H1 (cell line): ENCODE data around the gene TIAL1. TPM values are rescaled to one million over a fixed set of nuclear protein-coding genes. Genes with fewer than 3 reads are reported as not detected.

Experiments used
- CTCF ChIA-PET: fragments of 300-600 bp; sonication (Branson Sonifier 250); formaldehyde crosslinking; loops from one replicate; lab custom pipeline; 2021; ENCODE audit not compliant: partially characterized antibody; lab: Charles Lee
- POLR2A ChIA-PET: fragments of 300-600 bp; sonication (Branson Sonifier 250); formaldehyde crosslinking; loops from one replicate; lab custom pipeline; 2021; ENCODE audit warnings: inconsistent platforms; ENCODE audit not compliant: partially characterized antibody; lab: Charles Lee
- DNase-seq, 2 experiments: peaks; one replicate each; pipeline versions ENCODE4 v3.0.0 to v3.0.0-alpha.2; 2010 to 2022; ENCODE audit warnings: low spot score in 2 of 2, low read depth in 1 of 2, mixed read lengths in 1 of 2
- FAIRE-seq: peaks from 2 replicates; lab custom pipeline; 2011; peaks lifted over from hg19 to GRCh38; lab: Jason Lieb, UNC
- H2AFZ ChIP-seq: 2 replicates; pipeline ENCODE4 v1.8.1; 2012; ENCODE audit warnings: low read length, inconsistent platforms
- H2AK5ac ChIP-seq: 2 replicates; pipeline ENCODE4 v1.6.1; 2013; ENCODE audit warnings: low read depth, low read length
- H2BK120ac ChIP-seq: replicated peaks from 2 replicates; pipeline ENCODE3; 2013; ENCODE audit warnings: low read depth, low read length, inconsistent platforms
- H2BK12ac ChIP-seq: 2 replicates; pipeline ENCODE4 v1.6.1; 2013; ENCODE audit warnings: low read depth, low read length
- H2BK15ac ChIP-seq: 2 replicates; pipeline ENCODE4 v1.6.1; 2013; ENCODE audit warnings: low read length
- H2BK20ac ChIP-seq: 2 replicates; pipeline ENCODE4 v1.6.1; 2013; ENCODE audit warnings: low read length
- H2BK5ac ChIP-seq: 2 replicates; pipeline ENCODE4 v1.6.1; 2013; ENCODE audit warnings: low read depth, low read length
- H3K14ac ChIP-seq: 2 replicates; pipeline ENCODE4 v1.6.1; 2013; ENCODE audit warnings: inconsistent platforms; ENCODE audit not compliant: insufficient read length
- H3K18ac ChIP-seq: 2 replicates; pipeline ENCODE4 v1.6.1; 2013; ENCODE audit warnings: low read length; ENCODE audit errors: extremely low read depth
- H3K23ac ChIP-seq: 2 replicates; pipeline ENCODE4 v1.6.1; 2013; ENCODE audit warnings: inconsistent platforms; ENCODE audit not compliant: insufficient read length
- H3K23me2 ChIP-seq: 2 replicates; pipeline ENCODE4 v1.6.1; 2013; ENCODE audit warnings: low read depth, low read length
- H3K27ac ChIP-seq: 2 replicates; pipeline ENCODE4 v1.6.1; 2011; ENCODE audit warnings: low read depth, low read length, inconsistent platforms
- H3K27me3 ChIP-seq, 4 experiments: replicated peaks in 1 of 4; 1 replicate in 1 of 4; 2 replicates in 3 of 4; pipeline versions ENCODE4 v1.6.1 to v1.8.1; 2011 to 2013; ENCODE audit warnings: low read length in 3 of 4, mild to moderate bottlenecking in 3 of 4, inconsistent platforms in 2 of 4, mixed read lengths in 2 of 4, moderate library complexity in 1 of 4; ENCODE audit not compliant: control insufficient read depth in 3 of 4, insufficient read depth in 3 of 4; ENCODE audit errors: extremely low read depth in 1 of 4
- H3K36me3 ChIP-seq, 4 experiments: 2 replicates each; pipeline versions ENCODE4 v1.6.1 to v1.8.1; 2011 to 2013; ENCODE audit warnings: mild to moderate bottlenecking in 4 of 4, low read length in 3 of 4, moderate library complexity in 2 of 4, control low read depth in 1 of 4, inconsistent platforms in 1 of 4; ENCODE audit not compliant: insufficient read depth in 4 of 4, control insufficient read depth in 2 of 4
- H3K4ac ChIP-seq: replicated peaks from 2 replicates; pipeline ENCODE3; 2013; ENCODE audit warnings: low read length, low read depth, mixed read lengths, inconsistent platforms; ENCODE audit not compliant: insufficient read length
- H3K4me1 ChIP-seq, 4 experiments: replicated peaks in 1 of 4; 1 replicate in 1 of 4; 2 replicates in 3 of 4; pipeline versions ENCODE4 v1.6.1 to v1.8.1; 2011 to 2013; ENCODE audit warnings: low read length in 3 of 4, inconsistent platforms in 2 of 4, mixed read lengths in 1 of 4; ENCODE audit not compliant: insufficient read depth in 4 of 4, control insufficient read depth in 3 of 4
- H3K4me2 ChIP-seq, 2 experiments: 2 replicates each; pipeline versions ENCODE4 v1.6.1 to v1.8.1; 2011 to 2013; ENCODE audit warnings: low read depth in 2 of 2, low read length in 2 of 2, control low read depth in 1 of 2, inconsistent platforms in 1 of 2, mild to moderate bottlenecking in 1 of 2; ENCODE audit not compliant: insufficient read depth in 1 of 2
- H3K4me3 ChIP-seq, 4 experiments: fragments of 200-600, 300-600 bp in 1 of 4; sonication (generic), shearing (Covaris generic), sonication (Bioruptor Twin) in 1 of 4; 2 replicates each; pipeline versions ENCODE4 v1.5.1 to v1.8.1; 2011 to 2016; ENCODE audit warnings: low read length in 4 of 4, low read depth in 3 of 4, control low read depth in 2 of 4, inconsistent platforms in 2 of 4, mild to moderate bottlenecking in 2 of 4, mixed read lengths in 1 of 4, moderate library complexity in 1 of 4; ENCODE audit not compliant: insufficient read depth in 2 of 4; ENCODE audit errors: extremely low read depth in 1 of 4
- H3K56ac ChIP-seq: replicated peaks from 2 replicates; pipeline ENCODE3; 2013; ENCODE audit warnings: low read depth, mild to moderate bottlenecking, mixed read lengths, low read length, inconsistent platforms; ENCODE audit not compliant: insufficient read length
- H3K79me1 ChIP-seq: 2 replicates; pipeline ENCODE4 v1.6.1; 2013; ENCODE audit warnings: low read depth, low read length, control low read depth
- H3K79me2 ChIP-seq, 2 experiments: 2 replicates each; pipeline versions ENCODE4 v1.6.1 to v1.8.1; 2012 to 2013; ENCODE audit warnings: low read length in 2 of 2, mild to moderate bottlenecking in 2 of 2, inconsistent platforms in 1 of 2; ENCODE audit not compliant: insufficient read depth in 2 of 2, control insufficient read depth in 1 of 2
- H3K9ac ChIP-seq, 4 experiments: replicated peaks in 1 of 4; 1 replicate in 1 of 4; 2 replicates in 3 of 4; pipeline versions ENCODE4 v1.6.1 to v1.8.1; 2011 to 2013; ENCODE audit warnings: low read depth in 3 of 4, low read length in 3 of 4, control low read depth in 2 of 4, mild to moderate bottlenecking in 2 of 4, moderate library complexity in 2 of 4, inconsistent platforms in 1 of 4; ENCODE audit errors: extremely low read depth in 1 of 4
- H3K9me3 ChIP-seq, 2 experiments: 2 replicates each; pipeline versions ENCODE4 v1.6.1 to v1.8.1; 2012 to 2013; ENCODE audit warnings: mild to moderate bottlenecking in 2 of 2, moderate library complexity in 2 of 2, control low read depth in 1 of 2, inconsistent platforms in 1 of 2, low read depth in 1 of 2, low read length in 1 of 2, mixed read lengths in 1 of 2; ENCODE audit not compliant: insufficient read depth in 2 of 2
- H4K20me1 ChIP-seq, 2 experiments: replicated peaks in 1 of 2; 2 replicates each; pipeline versions ENCODE3 to v1.8.1; 2011 to 2013; ENCODE audit warnings: inconsistent platforms in 2 of 2, low read length in 2 of 2, mild to moderate bottlenecking in 1 of 2; ENCODE audit not compliant: insufficient read depth in 2 of 2, control insufficient read depth in 1 of 2
- H4K5ac ChIP-seq: 2 replicates; pipeline ENCODE4 v1.6.1; 2013; ENCODE audit warnings: low read length, low read depth, mixed read lengths, inconsistent platforms; ENCODE audit not compliant: insufficient read length
- H4K8ac ChIP-seq: 2 replicates; pipeline ENCODE4 v1.8.0; 2013; ENCODE audit warnings: mild to moderate bottlenecking, moderate library complexity, low read length, inconsistent platforms; ENCODE audit not compliant: insufficient read depth; ENCODE audit errors: extremely low read depth
- H4K91ac ChIP-seq: replicated peaks from 2 replicates; pipeline ENCODE3; 2013; ENCODE audit warnings: low read length, mixed read lengths, inconsistent platforms; ENCODE audit not compliant: insufficient read length
- BACH1 ChIP-seq: IDR thresholded peaks from 2 replicates; pipeline ENCODE4 v1.6.1; 2012; ENCODE audit warnings: low read length, improper control_type of control experiment
- CBX8 ChIP-seq: fragments of 300-800, 300-1000 bp; sonication (generic); IDR thresholded peaks from 2 replicates; pipeline ENCODE4 v1.7.1; 2016; ENCODE audit warnings: low read depth, low read length, borderline replicate concordance
- CTBP2 ChIP-seq: IDR thresholded peaks from 2 replicates; pipeline ENCODE4 v1.7.0; 2011; ENCODE audit warnings: borderline replicate concordance, mild to moderate bottlenecking, moderate library complexity, mixed read lengths, low read length; ENCODE audit not compliant: insufficient read depth, insufficient read length
- GABPA ChIP-seq: IDR thresholded peaks from 2 replicates; pipeline ENCODE4 v1.6.1; 2011; ENCODE audit warnings: mild to moderate bottlenecking, low read length, moderate library complexity, borderline replicate concordance; ENCODE audit not compliant: insufficient read depth
- KDM4A ChIP-seq: IDR thresholded peaks from one replicate; pipeline ENCODE4 v1.7.1; 2012; ENCODE audit warnings: low read depth, mild to moderate bottlenecking, moderate library complexity, low read length, inconsistent platforms; ENCODE audit not compliant: severe bottlenecking
- MAX ChIP-seq: IDR thresholded peaks from 2 replicates; pipeline ENCODE4 v1.6.1; 2012; ENCODE audit warnings: inconsistent platforms
- SUZ12 ChIP-seq: fragments of 200-600 bp; sonication (generic); IDR thresholded peaks from 2 replicates; pipeline ENCODE4 v1.6.1; 2012; ENCODE audit warnings: mild to moderate bottlenecking, inconsistent platforms, low read length, moderate library complexity, mixed read lengths
- WGBS, 2 experiments: shearing (Covaris generic) in 1 of 2; methylation state at CpG; one replicate each; pipeline versions ENCODE4 v1.1.6 to v1.1.7; 2013 to 2015; ENCODE audit warnings: low lambda C conversion rate in 2 of 2, mixed read lengths in 2 of 2, inconsistent platforms in 1 of 2, low coverage in 1 of 2, missing lambda C conversion rate in 1 of 2; ENCODE audit not compliant: insufficient replicate concordance in 2 of 2, insufficient coverage in 1 of 2, insufficient read length in 1 of 2; ENCODE audit errors: extremely low coverage in 1 of 2, missing lambda C conversion rate in 1 of 2; 5-methylcytosine and 5-hydroxymethylcytosine counted together
- polyA plus RNA-seq, 7 experiments: library from polyadenylated mRNA; depleted of rRNA in 3 of 7; stranded (reverse) in 5 of 7; unstranded in 2 of 7; fragments of >200 nt in 5 of 7; fragments of 200-250 nt in 2 of 7; gene quantifications; 1 replicate in 5 of 7; 2 replicates in 1 of 7; 4 replicates in 1 of 7; pipeline versions ENCODE4 v1.2.1 to v1.2.3, GENCODE V29; 2011 to 2013; ENCODE audit warnings: missing spikeins in 2 of 7, mixed read lengths in 2 of 7
- total RNA-seq: library from RNA; stranded (reverse); fragmentation: NEBNext Ultra II Directional; extraction: Animal tissue kit (Norgen Biotek cat#: 25700); gene quantifications from 2 replicates; pipeline ENCODE4 v1.2.1, GENCODE V29; 2021

The TIAL1 gene
- total and polyA plus RNA-seq, 2 of the 8 experiments (the other 6 are each of a cell fraction or from before 2014, with no cell fraction given): 50.4 to 166 TPM

GRCh38 chr10:119562097-119562496, 34.7 kb downstream of the TIAL1 start:
- Histone ChIP-seq H3K4me2 (no peak overlapping the region), H2BK120ac (no peak overlapping the region), H2BK15ac (no peak overlapping the region), H2BK20ac (no peak overlapping the region), H3K4ac (no peak overlapping the region), H3K14ac (no peak overlapping the region), H3K27me3 (no peaks in the 10 kb centered on the region), H3K9ac (no peak overlapping the region), H3K4me1 (no peaks in the 10 kb centered on the region), H3K79me2 (no peaks in the 10 kb centered on the region), H4K20me1 (no peaks in the 10 kb centered on the region), H3K23me2 (no peaks in the 10 kb centered on the region), H3K18ac (no peak overlapping the region), H2AK5ac (no peak overlapping the region), H3K27ac (no peak overlapping the region), H3K4me3 (no peak overlapping the region), H3K56ac (no peak overlapping the region), H4K5ac (no peak overlapping the region), H3K9me3 (peaks cover 0 to 8% of the 10 kb centered on the region in 2 experiments; a peak in 1 of 4 replicates), H3K79me1 (no peaks in the 10 kb centered on the region), H3K36me3 (no peaks in the 10 kb centered on the region), H4K8ac (no peak overlapping the region), H2AFZ (no peak overlapping the region), H3K23ac (no peak overlapping the region), H2BK5ac (no peak overlapping the region), H4K91ac (no peak overlapping the region), H2BK12ac (no peak overlapping the region)
- ChIA-PET CTCF (interaction anchor here (1.4 kb wide), 1 partner anchor 9 kb away, joined by 3 read pairs; no protein-coding TSS in a partner anchor), POLR2A (no interaction called here)
- DNase-seq (no peak), FAIRE-seq (no peak)
- WGBS, 2 experiments: 93% methylated on average over 4 of the region's 4 CpGs; no CpG with 5 or more reads in 1 of the 2 experiments
- TF ChIP-seq MAX: no peak
- TF ChIP-seq CTBP2: no peak
- no peak for TF ChIP-seq CBX8
- no peak for TF ChIP-seq GABPA
- no peak for TF ChIP-seq BACH1
- TF ChIP-seq KDM4A: no peak
- no peak for TF ChIP-seq SUZ12
